Activated CD4-positive, alpha-beta T cell treated with anti-CD3 and anti-CD28 coated beads for 4 hours (primary cell): ENCODE data around the gene ACTR3C.

Experiments used
- DNase-seq, 2 donors: peaks; one replicate each; pipeline ENCODE4 v3.0.0-alpha.2; 2020

Gene ACTR3C

GRCh38 chr7:150322833-150323681 is at the start of gene ACTR3C, which contains the start of gene LRRC61:
Gene ACTR3C, minus strand, starts transcription at chr7:150323545. Its CDS starts 28,249 bp downstream, at chr7:150295296.
Gene LRRC61, plus strand, starts transcription at chr7:150323355. Its CDS starts 13,507 bp downstream, at chr7:150336862.
- DNase-seq: peak; percentile 54 to 64

GRCh38 chr7:150372271-150373048 is 49.1 kb upstream of the ACTR3C start:
- no peak for DNase-seq

DNA sequence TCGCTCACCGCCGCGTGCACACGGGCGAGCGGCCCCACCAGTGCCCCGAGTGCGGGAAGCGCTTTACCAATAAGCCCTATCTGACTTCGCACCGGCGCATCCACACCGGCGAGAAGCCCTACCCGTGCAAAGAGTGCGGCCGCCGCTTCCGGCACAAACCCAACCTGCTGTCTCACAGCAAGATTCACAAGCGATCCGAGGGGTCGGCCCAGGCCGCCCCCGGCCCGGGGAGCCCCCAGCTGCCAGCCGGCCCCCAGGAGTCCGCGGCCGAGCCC is 48.6 kb upstream of the ACTR3C start:
- no peak for DNase-seq

DNA sequence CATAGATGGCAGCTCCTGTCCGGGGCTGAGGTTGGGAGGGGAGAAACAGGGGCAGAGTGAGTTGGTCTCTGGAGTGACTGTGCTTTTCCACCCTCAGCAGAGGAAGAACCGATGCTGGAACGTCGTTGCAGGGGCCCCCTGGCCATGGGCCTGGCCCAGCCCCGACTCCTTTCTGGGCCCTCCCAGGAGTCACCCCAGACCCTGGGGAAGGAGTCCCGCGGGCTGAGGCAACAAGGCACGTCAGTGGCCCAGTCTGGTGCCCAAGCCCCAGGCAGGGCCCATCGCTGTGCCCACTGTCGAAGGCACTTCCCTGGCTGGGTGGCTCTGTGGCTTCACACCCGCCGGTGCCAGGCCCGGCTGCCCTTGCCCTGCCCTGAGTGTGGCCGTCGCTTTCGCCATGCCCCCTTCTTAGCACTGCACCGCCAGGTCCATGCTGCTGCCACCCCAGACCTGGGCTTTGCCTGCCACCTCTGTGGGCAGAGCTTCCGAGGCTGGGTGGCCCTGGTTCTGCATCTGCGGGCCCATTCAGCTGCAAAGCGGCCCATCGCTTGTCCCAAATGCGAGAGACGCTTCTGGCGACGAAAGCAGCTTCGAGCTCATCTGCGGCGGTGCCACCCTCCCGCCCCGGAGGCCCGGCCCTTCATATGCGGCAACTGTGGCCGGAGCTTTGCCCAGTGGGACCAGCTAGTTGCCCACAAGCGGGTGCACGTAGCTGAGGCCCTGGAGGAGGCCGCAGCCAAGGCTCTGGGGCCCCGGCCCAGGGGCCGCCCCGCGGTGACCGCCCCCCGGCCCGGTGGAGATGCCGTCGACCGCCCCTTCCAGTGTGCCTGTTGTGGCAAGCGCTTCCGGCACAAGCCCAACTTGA is 48.0 kb upstream of the ACTR3C start:
- no peak for DNase-seq

- DNase-seq: no peak
Measured at GRCh38 chr7:150370612-150371071, 47.3 kb upstream of the ACTR3C start.

DNA sequence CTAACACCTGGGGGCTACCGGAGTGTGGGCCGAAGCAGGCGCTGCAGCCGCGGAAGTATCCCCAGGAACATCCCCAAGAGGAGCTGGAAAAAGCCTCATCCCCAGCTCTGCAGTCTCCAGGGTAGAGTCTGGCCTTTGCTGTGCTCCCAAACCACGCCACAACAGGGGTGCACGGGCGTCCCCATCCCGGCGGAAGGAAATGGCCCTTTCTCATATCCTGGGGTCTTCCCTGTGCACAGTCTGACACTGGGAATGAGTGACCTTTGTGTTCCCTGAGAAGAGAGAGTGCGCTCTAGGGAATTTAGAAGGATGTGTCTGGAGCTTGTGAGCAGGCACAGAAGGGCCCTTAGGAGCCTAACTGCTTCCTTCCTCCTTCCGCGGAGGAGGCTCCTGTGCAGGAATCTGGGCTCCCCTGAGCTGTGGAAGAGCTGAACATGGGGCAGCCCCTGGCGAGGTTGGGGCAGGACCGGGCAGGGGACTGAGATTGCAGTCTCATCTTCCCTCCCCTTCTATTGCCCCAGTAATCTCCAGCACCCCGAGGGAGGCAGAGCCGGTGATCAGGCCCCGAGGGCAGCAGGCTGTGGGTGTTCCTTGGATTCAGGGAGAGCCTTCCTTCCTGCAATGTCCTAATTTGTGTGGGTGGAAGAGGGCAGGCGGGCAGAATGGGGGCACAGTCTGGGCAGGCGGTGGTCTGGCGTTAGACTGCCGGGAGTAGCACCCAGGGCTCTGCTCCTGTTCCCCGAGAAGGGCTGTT is 46.6 kb upstream of the ACTR3C start:
- no peak for DNase-seq

DNA sequence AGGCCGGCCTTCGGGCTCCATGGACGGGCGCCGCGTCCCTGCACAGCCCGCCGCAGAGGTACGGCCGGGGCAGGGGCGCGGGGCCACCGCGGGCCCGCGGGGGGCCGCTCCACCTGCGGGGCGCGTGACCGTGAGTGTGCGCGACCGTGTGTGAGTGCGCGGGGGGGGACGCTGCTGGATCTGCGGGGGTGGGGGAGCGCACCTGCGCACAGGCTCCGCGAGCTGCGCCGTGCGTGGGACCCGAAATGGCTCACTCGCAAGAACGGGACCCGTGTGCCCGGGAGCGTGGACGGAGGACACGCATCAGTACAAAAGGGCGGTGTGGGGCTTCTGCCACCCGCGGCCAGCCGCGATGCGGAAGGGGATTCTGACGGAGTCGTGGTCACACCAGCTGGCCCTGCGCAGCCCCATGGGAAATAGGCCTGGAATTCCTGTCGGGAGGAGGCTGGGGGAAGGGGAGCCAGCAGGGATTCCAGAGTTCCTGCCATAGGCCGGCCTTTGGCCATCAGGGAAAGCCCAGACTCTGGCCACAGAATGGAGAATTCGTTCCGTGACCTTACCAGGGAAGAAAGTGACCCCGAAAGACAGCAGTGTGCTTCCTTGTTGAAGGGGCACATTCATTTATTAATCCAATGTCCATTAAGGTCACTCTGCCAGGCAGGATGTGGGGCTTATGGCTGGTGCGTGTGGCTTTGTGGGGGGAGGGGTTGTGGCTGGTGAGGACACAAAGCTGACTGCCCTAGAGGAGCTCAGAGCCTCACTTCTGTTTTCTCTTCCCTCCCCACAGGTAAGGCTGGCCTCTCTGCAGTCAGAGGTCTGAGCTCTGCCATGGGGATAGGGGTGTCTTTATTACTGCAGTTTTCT is 45.8 kb upstream of the ACTR3C start:
- DNase-seq: peak; percentile 75 to 85

DNA sequence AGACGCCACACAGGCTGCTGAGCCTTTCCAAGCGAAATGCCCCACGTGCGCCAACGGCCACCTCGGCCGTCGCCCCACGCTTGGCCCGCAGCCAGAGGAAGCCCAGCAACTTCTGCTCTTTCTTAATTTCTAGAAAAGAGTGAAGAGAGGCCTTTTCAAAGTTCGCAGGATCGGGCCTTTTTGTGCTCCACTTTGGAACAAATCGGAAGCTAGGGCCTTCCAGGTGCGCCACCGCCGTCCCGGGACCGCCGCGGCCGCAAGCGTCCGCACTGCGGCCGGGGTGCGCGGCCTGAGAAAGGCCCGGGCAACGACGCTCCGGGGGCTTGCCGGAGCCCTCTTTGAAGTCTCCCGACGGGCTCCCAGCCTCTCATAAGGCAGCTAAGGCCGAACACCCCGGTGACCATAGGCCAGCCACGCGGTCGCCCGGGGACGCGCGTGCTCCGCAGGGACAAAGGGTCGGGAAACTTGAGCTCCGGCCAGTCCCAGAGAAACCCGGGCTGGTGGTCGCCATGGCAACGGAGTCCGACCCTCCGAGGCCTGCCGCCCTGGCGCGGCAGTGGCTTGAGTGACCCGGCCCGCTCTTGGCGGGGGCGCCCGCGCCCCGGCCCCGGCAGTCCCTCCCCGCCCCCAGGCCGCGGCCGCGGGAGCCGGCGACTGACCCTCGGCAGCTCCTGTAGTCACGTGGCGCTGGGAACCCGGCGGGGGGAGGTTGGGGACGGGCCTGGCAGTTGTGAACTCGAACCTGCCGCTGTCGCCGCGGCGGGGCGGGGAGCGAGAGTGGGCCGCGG is 44.9 kb upstream of the ACTR3C start, which contains the start of gene REPIN1:
Gene REPIN1 (plus strand): TSS at position 727 of the 788 bp plus-strand sequence. CDS start 890 bp downstream, outside the sequence.
- DNase-seq: peak; percentile 75 to 82

DNA sequence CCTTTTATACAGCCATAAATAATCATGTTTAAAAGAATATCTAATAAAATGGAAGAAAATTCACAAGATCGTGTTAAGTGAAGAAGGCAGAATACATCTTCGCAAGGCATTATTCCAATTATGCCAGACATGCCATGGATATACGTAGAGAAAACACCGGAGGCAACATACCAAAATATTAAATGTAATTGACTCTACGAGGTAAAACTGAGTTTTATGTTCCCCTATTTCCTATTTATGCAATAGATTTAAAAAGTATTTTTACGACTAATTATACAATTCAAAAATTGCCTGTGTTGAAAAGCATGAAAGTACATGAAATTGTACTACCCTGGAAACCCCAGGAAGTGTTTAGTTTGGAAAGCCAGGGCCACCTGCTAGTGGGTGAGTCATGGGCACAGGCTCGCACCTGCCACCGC is 44.3 kb upstream of the ACTR3C start:
- no peak for DNase-seq

DNA sequence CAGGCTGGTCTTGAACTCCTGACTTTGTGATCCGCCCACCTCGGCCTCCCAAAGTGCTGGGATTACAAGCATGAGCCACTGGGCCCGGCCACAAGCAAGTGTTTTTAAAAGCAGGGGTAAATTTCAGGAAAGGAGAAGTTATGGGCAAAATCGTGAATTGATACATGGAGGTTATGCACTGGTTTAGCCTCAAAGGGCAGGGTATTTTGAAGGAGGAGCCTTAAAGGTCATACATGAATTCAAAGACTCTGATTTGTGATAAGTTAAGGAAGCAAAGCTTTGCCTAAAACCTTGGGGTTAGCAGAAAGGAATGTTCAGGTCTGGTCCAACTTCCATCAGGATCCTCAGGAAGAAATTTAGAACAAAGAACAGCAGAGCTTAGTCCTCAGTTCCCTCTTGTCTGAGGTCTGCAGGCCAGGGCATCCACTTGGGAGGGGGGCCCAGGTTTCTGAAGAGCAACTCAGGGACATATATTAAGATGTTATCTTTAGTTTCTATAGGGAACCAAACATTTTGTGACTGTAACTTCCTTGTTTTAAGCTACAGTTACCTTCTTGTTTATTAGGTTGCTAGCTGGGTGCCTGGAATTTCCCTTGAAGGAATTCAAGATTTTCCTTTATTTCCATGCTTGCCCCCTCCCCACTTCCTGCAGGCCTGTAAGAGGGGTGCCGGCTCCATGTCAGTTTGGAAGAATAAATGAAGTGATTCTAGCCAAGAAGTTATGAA is 42.5 kb upstream of the ACTR3C start:
- no peak for DNase-seq

- no peak for DNase-seq
Measured at GRCh38 chr7:150365194-150365593, 41.8 kb upstream of the ACTR3C start.

DNA sequence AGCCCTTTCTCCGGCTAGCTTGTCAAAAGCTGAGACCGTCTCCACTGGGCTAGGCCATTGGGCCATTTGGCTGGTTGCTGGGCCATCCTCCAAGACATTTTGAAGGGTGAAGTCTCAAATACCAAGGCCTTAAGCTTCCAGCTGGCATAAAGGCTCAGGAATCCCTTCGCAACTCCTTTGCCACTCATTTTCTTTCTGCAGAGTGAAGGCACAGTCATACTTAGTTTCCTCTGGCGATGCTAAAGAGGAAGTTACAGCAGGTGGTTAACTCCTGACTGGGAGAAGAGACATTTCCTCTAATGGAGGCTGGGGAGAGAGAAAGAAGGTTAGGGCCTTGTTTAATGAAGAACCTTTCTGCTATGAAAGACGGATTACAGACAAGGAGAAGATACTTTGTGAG is 40.5 kb upstream of the ACTR3C start:
- no peak for DNase-seq

- no peak for DNase-seq
Measured at GRCh38 chr7:150363370-150363769, 40.0 kb upstream of the ACTR3C start.

- DNase-seq: no peak
Measured at GRCh38 chr7:150361807-150362621, 38.7 kb upstream of the ACTR3C start.

- no peak for DNase-seq
Measured at GRCh38 chr7:150361402-150361801, 38.1 kb upstream of the ACTR3C start.

DNA sequence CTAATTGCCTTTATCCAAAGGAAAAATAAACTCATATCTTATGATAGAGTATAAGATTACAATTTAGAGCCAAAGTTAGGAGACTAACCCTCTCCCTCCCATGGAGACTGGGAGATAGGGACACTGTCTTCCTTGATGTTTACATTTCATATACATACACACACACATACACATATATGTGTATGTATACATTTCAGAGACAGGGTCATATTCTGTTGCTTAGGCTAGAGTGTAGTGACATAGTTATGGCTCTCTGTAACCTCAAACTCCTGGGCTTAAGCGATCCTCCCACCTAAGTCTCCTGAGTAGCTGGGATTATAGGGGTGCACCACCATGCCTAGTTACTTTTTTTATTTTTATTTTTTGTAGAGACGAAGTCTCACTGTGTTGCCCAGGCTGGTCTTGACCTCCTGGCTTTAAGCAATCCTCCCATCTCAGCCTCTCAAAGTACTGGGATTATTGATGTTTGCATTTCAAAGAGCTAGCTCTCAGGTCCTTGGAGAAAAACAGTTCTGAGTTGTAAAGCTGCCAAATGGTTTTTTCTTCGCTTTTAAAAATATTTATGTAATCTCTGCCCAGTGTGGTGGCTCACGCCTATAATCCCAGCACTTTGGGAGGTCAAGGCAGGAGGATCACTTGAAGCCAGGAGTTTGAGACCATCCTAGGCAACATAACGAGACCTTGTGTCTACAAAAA is 37.2 kb upstream of the ACTR3C start:
- no peak for DNase-seq

GRCh38 chr7:150359622-150360362 is 36.4 kb upstream of the ACTR3C start:
- DNase-seq: no peak
